Tibial nerve (tissue), 4 donors: ENCODE results near the gene TIMM13.

ENCODE experiments used
- CTCF ChIP-seq, 5 experiments: fragments of 200-600 bp in 3 of 5; fragments of 450-650 bp in 2 of 5; sonication (generic) in 3 of 5; IDR thresholded peaks; one replicate each; pipeline ENCODE4 v1.5.1; 2016 to 2019; ENCODE audit warnings: antibody characterized with exemption in 5 of 5, mild to moderate bottlenecking in 3 of 5, moderate library complexity in 2 of 5
- EP300 ChIP-seq, 2 donors: sonication (generic); formaldehyde crosslinking; IDR thresholded peaks; one replicate each; pipeline ENCODE4 v1.6.1; 2017; ENCODE audit warnings: antibody characterized with exemption in 2 of 2, mild to moderate bottlenecking in 1 of 2

GRCh38 chr19:2428756-2429711 lies 1.6 kb upstream of the TIMM13 start:
- TF ChIP-seq EP300 (IDR thresholded peaks at IDR 0.05) = no peak
- no peak for TF ChIP-seq CTCF (IDR thresholded peaks at IDR 0.05)
